GM12878 (cell line): Measurements from ENCODE around the gene CEP78. TPM values are rescaled to one million over a fixed set of nuclear protein-coding genes. Genes with fewer than 3 reads are reported as not detected.

ENCODE experiments used
- ATAC-seq: fragments of 200-7000 bp; cut with Tn5 transposase; 3 replicates; pipeline ENCODE4 v1.9.1; 2020; ENCODE audit warnings: mild to moderate bottlenecking, moderate library complexity
- BruUV-seq: library from RNA; stranded (reverse); fragments of 400-500 nt; replicated peaks from 2 replicates; lab custom pipeline; 2021; lab: Mats Ljungman, UMichigan
- CTCF ChIA-PET: fragments of 300-600 bp; sonication (Branson Sonifier 250); formaldehyde crosslinking; extraction: SDS; loops from one replicate; lab custom pipeline; 2021; ENCODE audit warnings: inconsistent platforms; lab: Yijun Ruan, JAX
- POLR2A ChIA-PET: fragments of 350-600 bp; formaldehyde crosslinking; extraction: SDS; loops from one replicate; lab custom pipeline; 2021; ENCODE audit warnings: inconsistent platforms; lab: Charles Lee
- RAD21 ChIA-PET: fragments of 300-600 bp; sonication (Branson Sonifier 250); formaldehyde crosslinking; loops from one replicate; lab custom pipeline; 2023; ENCODE audit warnings: antibody characterized with exemption; ENCODE audit not compliant: unreplicated experiment; lab: Charles Lee
- SMC1A ChIA-PET: fragments of 300-600 bp; sonication (Branson Sonifier 250); formaldehyde crosslinking; loops from one replicate; lab custom pipeline; 2023; ENCODE audit not compliant: unreplicated experiment, uncharacterized antibody; lab: Charles Lee
- DNase-seq: peaks from one replicate; pipeline ENCODE4 v3.0.0-alpha.2; 2011; ENCODE audit warnings: low read depth, low spot score
- FAIRE-seq: peaks from 3 replicates; lab custom pipeline; 2011; peaks lifted over from hg19 to GRCh38; lab: Jason Lieb, UNC
- H2AFZ ChIP-seq: 2 replicates; pipeline ENCODE4 v1.6.0; 2011; ENCODE audit warnings: low read depth, low read length, control low read depth; ENCODE audit not compliant: control insufficient read depth
- H3K27ac ChIP-seq: 2 replicates; pipeline ENCODE4 v1.5.1; 2011; ENCODE audit warnings: control low read depth; ENCODE audit not compliant: control insufficient read depth, insufficient read depth
- H3K27me3 ChIP-seq, 2 experiments: replicated peaks in 1 of 2; 2 replicates each; pipeline versions ENCODE4 v1.6.0 to v1.6.1; 2011; ENCODE audit warnings: low read length in 1 of 2; ENCODE audit not compliant: control insufficient read depth in 2 of 2, insufficient read depth in 2 of 2
- H3K36me3 ChIP-seq, 2 experiments: 2 replicates each; pipeline ENCODE4 v1.5.1; 2011; ENCODE audit warnings: low read length in 1 of 2; ENCODE audit not compliant: control insufficient read depth in 2 of 2, insufficient read depth in 2 of 2
- H3K4me1 ChIP-seq: 2 replicates; pipeline ENCODE4 v1.6.1; 2011; ENCODE audit warnings: mild to moderate bottlenecking, low read length, moderate library complexity, mixed read lengths; ENCODE audit not compliant: control insufficient read depth, insufficient read depth
- H3K4me2 ChIP-seq: 2 replicates; pipeline ENCODE4 v1.6.0; 2011; ENCODE audit warnings: control low read depth; ENCODE audit not compliant: control insufficient read depth, insufficient read depth
- H3K4me3 ChIP-seq: fragments of 200-600 bp; sonication (generic); 2 replicates; pipeline ENCODE4 v1.5.1; 2016
- H3K79me2 ChIP-seq: 2 replicates; pipeline ENCODE4 v1.6.0; 2011; ENCODE audit warnings: low read length; ENCODE audit not compliant: control insufficient read depth, insufficient read depth
- H3K9ac ChIP-seq: 2 replicates; pipeline ENCODE4 v1.8.0; 2011; ENCODE audit warnings: low read length, control low read depth, mixed read lengths; ENCODE audit not compliant: control insufficient read depth, insufficient read depth
- H3K9me3 ChIP-seq: replicated peaks from 3 replicates; pipeline ENCODE4 v1.5.1; 2011; ENCODE audit warnings: mild to moderate bottlenecking, low read length; ENCODE audit not compliant: control insufficient read depth, insufficient read depth
- H4K20me1 ChIP-seq: 2 replicates; pipeline ENCODE4 v1.6.0; 2011; ENCODE audit not compliant: control insufficient read depth, insufficient read depth
- ATF2 ChIP-seq: IDR thresholded peaks from 2 replicates; pipeline ENCODE4 v1.6.1; 2012; ENCODE audit warnings: low read length, inconsistent platforms
- ATF3 ChIP-seq: IDR thresholded peaks from 2 replicates; pipeline ENCODE4 v1.6.1; 2011; ENCODE audit warnings: low read depth, mild to moderate bottlenecking, low read length, moderate library complexity, borderline replicate concordance; ENCODE audit errors: extremely low read depth
- CEBPZ ChIP-seq: fragments of 150-350 bp; IDR thresholded peaks from 2 replicates; pipeline ENCODE4 v1.6.1; 2016; ENCODE audit warnings: low read depth, low read length
- JUNB ChIP-seq: IDR thresholded peaks from 2 replicates; pipeline ENCODE4 v1.6.1; 2016; ENCODE audit warnings: antibody characterized with exemption, mild to moderate bottlenecking
- KAT2A ChIP-seq: conservative IDR thresholded peaks from 2 replicates; pipeline ENCODE4 v1.6.1; 2011; ENCODE audit warnings: low read depth, low read length; ENCODE audit not compliant: control insufficient read depth
- NBN ChIP-seq: fragments of 450-650 bp; IDR thresholded peaks from 2 replicates; pipeline ENCODE4 v1.6.1; 2016
- NFXL1 ChIP-seq: fragments of 450-650 bp; IDR thresholded peaks from 2 replicates; pipeline ENCODE4 v1.6.1; 2017; ENCODE audit warnings: antibody characterized with exemption, mild to moderate bottlenecking, borderline replicate concordance
- POLR2AphosphoS5 ChIP-seq: IDR thresholded peaks from 2 replicates; pipeline ENCODE4 v1.6.1; 2011; ENCODE audit warnings: mild to moderate bottlenecking, low read length, inconsistent platforms
- RB1 ChIP-seq: fragments of 450-650 bp; formaldehyde crosslinking; IDR thresholded peaks from 2 replicates; pipeline ENCODE4 v1.6.1; 2017; ENCODE audit warnings: mild to moderate bottlenecking, borderline replicate concordance
- SP1 ChIP-seq: IDR thresholded peaks from one replicate; pipeline ENCODE4 v1.6.1; 2011; ENCODE audit warnings: low read depth, low read length
- SREBF1 ChIP-seq: IDR thresholded peaks from 2 replicates; pipeline ENCODE4 v1.6.1; 2012; ENCODE audit warnings: mild to moderate bottlenecking, low read length
- TARDBP ChIP-seq: IDR thresholded peaks from 2 replicates; pipeline ENCODE4 v1.6.1; 2016; ENCODE audit warnings: borderline replicate concordance
- ZNF207 ChIP-seq: fragments of 450-650 bp; IDR thresholded peaks from 2 replicates; pipeline ENCODE4 v1.6.1; 2014; ENCODE audit warnings: antibody characterized with exemption, mild to moderate bottlenecking, borderline replicate concordance
- ZZZ3 ChIP-seq: IDR thresholded peaks from 2 replicates; pipeline ENCODE4 v1.6.1; 2011; ENCODE audit warnings: low read depth; ENCODE audit not compliant: control insufficient read depth, insufficient read length
- WGBS: methylation state at CpG from one replicate; pipeline ENCODE4 v1.1.6; 2016; ENCODE audit warnings: low lambda C conversion rate; ENCODE audit not compliant: insufficient replicate concordance, insufficient coverage; ENCODE audit errors: missing lambda C conversion rate; 5-methylcytosine and 5-hydroxymethylcytosine counted together
- in situ Hi-C: fragments of 300-500 bp; cut with MboI; formaldehyde crosslinking; loops from 9 replicates; pipeline ENCODE4 v1.14.3; 2018; ENCODE audit warnings: mixed read lengths
- intact Hi-C: fragments of 100-400 bp; cut with micrococcal nuclease; formaldehyde crosslinking; loops from one replicate; pipeline ENCODE4 v1.14.2; 2022; ENCODE audit not compliant: unreplicated experiment
- polyA plus RNA-seq, 11 experiments: library from polyadenylated mRNA; depleted of rRNA in 4 of 11; unstranded in 6 of 11; stranded (reverse) in 5 of 11; fragments of >200 nt; fragmentation: Nextera tagmentation in 4 of 11; fragmentation: Illumina TruSeq in 1 of 11; extraction: Ambion mirVana in 4 of 11; extraction: Trizol in 1 of 11; gene quantifications; 1 replicate in 1 of 11; 2 replicates in 10 of 11; pipeline versions ENCODE4 v1.2.1 to v1.2.3, GENCODE V29; 2011 to 2016; ENCODE audit warnings: inconsistent platforms in 2 of 11, missing spikeins in 2 of 11, low read depth in 1 of 11
- total RNA-seq, 4 experiments: library from RNA; depleted of rRNA in 3 of 4; stranded (reverse); fragments of >200 nt in 3 of 4; fragmentation: Illumina TruSeq in 1 of 4; extraction: Trizol in 1 of 4; gene quantifications; 2 replicates each; pipeline versions ENCODE4 v1.2.1 to v1.2.3, GENCODE V29; 2013 to 2021

CEP78 gene
- total and polyA plus RNA-seq, 10 of the 15 experiments (the other 5 are each of a cell fraction or from before 2014, with no cell fraction given) = 4.1 to 44.9 (median 27.9) TPM

- Histone ChIP-seq H3K4me1 (no peaks in the 10 kb centered on the region), H3K9ac (no peak overlapping the region), H3K79me2 (no peaks in the 10 kb centered on the region), H3K36me3 (no peaks in the 10 kb centered on the region), H3K4me2 (no peak overlapping the region), H3K9me3 (no peaks in the 10 kb centered on the region), H3K4me3 (no peak overlapping the region), H4K20me1 (no peaks in the 10 kb centered on the region), H2AFZ (no peak overlapping the region), H3K27me3 (no peaks in the 10 kb centered on the region), H3K27ac (no peak overlapping the region)
- no peak for DNase-seq
- SMC1A ChIA-PET = no interaction called here
- no peak for ATAC-seq
- CTCF ChIA-PET = no interaction called here
- BruUV-seq = no TSS peak
- intact Hi-C loops (no loop called here), in situ Hi-C loops (no loop called here)
- RAD21 ChIA-PET = no interaction called here
- POLR2A ChIA-PET = no interaction called here
- WGBS = 92% methylated on average over 1 of the region's 1 CpG
- TF ChIP-seq JUNB = no peak
- no peak for TF ChIP-seq KAT2A
- no peak for TF ChIP-seq NBN
- no peak for TF ChIP-seq ATF3
- no peak for TF ChIP-seq TARDBP
- no peak for TF ChIP-seq SP1
- TF ChIP-seq ZZZ3 = no peak
- no peak for TF ChIP-seq POLR2AphosphoS5
- no peak for TF ChIP-seq NFXL1
- TF ChIP-seq RB1 = no peak
- no peak for TF ChIP-seq ATF2
- no peak for TF ChIP-seq CEBPZ
- no peak for TF ChIP-seq ZNF207
- TF ChIP-seq SREBF1 = no peak
- FAIRE-seq = no peak
These were observed 47.3 kb upstream of the CEP78 start for GRCh38 chr9:78188594-78188993.
